Measurements from ENCODE around the gene NRARP. TPM values are rescaled to one million over a fixed set of nuclear protein-coding genes. Genes with fewer than 3 reads are reported as not detected.
A peak's percentile ranks its signal among the peaks of the same experiment; 100 is the strongest.

NRARP gene
- total and polyA plus RNA-seq, 2 of the 13 experiments (the other 11 are each of a cell fraction or from before 2014, with no cell fraction given), result 0.22 to 0.46 TPM

DNA sequence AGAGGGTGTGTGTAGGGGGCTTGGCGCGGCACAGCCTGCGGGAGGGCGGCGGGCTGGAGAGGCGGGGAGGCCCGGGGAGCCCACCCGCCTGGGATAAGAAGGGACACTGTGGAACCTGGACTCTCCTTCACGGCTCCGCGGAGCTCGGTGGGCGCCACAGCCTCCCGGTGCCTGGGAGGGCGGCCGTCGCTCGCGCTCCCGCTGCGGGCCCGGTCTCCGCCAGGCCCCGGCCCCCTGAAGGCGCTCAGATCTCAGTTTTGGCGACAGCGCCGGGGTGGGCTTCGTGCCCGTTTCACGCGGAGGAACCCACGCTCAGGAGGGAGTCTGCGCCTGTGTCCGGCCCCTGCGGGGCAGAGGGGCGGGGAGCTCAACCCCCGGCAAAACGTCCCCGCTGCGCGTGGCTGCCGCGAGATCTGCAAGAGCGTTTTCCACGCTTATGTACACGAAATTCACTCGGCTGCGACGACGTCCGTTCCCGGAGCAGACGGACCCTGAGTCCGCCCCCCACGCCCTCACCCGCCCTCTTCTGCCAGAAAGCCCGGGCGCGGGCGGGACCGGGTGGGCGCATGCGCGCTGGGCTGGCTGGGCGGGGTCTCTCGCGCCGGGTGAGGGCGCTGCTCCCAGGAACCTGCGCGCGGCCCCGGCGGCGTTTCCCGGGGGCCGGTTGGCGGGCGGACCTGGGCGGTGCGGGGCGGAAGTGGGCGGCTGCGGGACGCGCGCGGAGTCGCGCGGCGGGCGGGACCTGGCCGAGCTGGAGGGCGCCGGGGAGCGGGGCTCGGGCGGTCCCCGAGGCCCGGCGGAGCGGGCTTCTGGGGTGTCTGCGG lies 47.2 kb downstream of the NRARP start, which contains the start of gene NELFB (continued):
- TF ChIP-seq, protein P1, sequence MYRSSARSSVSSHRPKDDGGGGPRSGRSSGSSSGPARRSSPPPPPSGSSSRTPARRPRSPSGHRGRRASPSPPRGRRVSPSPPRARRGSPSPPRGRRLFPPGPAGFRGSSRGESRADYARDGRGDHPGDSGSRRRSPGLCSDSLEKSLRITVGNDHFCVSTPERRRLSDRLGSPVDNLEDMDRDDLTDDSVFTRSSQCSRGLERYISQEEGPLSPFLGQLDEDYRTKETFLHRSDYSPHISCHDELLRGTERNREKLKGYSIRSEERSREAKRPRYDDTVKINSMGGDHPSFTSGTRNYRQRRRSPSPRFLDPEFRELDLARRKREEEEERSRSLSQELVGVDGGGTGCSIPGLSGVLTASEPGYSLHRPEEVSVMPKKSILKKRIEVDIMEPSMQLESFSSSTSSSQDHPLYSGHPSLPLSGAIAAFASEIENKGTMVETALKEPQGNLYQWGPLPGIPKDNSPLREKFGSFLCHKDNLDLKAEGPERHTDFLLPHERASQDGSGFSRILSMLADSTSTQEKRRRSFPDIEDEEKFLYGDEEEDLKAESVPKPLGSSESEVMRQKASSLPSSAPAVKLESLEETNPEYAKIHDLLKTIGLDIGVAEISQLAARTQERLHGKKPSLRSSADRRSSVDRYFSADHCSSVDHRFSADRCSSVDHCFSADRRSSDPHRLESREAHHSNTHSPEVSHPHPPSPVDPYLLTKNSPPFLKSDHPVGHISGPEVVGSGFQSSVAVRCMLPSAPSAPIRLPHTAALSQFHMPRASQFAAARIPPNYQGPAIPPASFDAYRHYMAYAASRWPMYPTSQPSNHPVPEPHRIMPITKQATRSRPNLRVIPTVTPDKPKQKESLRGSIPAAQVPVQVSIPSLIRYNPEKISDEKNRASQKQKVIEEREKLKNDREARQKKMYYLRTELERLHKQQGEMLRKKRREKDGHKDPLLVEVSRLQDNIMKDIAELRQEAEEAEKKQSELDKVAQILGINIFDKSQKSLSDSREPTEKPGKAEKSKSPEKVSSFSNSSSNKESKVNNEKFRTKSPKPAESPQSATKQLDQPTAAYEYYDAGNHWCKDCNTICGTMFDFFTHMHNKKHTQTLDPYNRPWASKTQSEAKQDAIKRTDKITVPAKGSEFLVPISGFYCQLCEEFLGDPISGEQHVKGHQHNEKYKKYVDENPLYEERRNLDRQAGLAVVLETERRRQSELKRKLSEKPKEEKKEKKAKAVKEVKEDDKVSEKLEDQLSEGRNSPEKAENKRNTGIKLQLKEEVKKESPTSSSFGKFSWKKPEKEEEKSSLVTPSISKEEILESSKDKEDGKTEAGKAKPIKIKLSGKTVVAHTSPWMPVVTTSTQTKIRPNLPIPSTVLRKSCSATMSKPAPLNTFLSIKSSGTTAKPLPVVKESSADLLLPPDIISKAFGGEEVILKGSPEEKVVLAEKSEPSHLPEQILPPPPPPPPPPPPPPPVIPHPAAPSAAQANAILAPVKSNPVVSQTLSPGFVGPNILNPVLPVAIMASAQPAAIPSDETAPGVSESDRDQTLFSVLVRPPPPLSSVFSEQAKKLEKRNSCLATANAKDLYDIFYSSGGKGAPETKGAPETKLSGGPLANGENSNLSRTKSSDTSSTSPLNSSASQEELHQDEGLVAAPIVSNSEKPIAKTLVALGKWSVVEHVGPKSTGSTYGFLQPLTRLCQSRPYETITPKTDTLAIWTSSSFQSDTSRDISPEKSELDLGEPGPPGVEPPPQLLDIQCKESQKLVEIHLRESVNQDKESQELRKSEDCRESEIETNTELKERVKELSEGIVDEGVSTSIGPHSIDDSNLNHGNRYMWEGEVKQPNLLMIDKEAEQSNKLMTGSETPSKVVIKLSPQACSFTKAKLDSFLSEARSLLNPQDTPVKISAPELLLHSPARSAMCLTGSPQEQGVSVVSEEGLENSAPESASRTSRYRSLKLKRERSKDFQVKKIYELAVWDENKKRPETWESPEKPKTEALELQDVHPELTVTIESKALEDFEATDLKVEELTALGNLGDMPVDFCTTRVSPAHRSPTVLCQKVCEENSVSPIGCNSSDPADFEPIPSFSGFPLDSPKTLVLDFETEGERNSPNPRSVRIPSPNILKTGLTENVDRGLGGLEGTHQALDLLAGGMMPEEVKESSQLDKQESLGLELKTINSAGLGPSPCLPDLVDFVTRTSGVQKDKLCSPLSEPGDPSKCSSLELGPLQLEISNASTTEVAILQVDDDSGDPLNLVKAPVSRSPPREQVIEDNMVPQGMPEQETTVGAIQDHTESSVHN (CRISPR knock-in tag; IDR thresholded peaks at IDR 0.05), result no peak
- peak; percentile 77; the same call in 1 of the 2 replicates for TF ChIP-seq ZNF589 (CRISPR knock-in tag; conservative IDR thresholded peaks at IDR 0.05)
- TF ChIP-seq ZBTB42 (CRISPR knock-in tag; IDR thresholded peaks at IDR 0.05), result 0 out of 2 replicates have a peak, but pooled peaks have one; percentile 21
- TF ChIP-seq MAFG (CRISPR knock-in tag; IDR thresholded peaks at IDR 0.05), result no peak
- TF ChIP-seq RFX1 (IDR thresholded peaks at IDR 0.05), result no peak
- TF ChIP-seq, protein P2, sequence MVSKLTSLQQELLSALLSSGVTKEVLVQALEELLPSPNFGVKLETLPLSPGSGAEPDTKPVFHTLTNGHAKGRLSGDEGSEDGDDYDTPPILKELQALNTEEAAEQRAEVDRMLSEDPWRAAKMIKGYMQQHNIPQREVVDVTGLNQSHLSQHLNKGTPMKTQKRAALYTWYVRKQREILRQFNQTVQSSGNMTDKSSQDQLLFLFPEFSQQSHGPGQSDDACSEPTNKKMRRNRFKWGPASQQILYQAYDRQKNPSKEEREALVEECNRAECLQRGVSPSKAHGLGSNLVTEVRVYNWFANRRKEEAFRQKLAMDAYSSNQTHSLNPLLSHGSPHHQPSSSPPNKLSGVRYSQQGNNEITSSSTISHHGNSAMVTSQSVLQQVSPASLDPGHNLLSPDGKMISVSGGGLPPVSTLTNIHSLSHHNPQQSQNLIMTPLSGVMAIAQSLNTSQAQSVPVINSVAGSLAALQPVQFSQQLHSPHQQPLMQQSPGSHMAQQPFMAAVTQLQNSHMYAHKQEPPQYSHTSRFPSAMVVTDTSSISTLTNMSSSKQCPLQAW (CRISPR knock-in tag; IDR thresholded peaks at IDR 0.05), result no peak
- no peak for TF ChIP-seq HMGA1 (CRISPR knock-in tag; conservative IDR thresholded peaks at IDR 0.05)
- no peak for TF ChIP-seq DNMT1 (CRISPR knock-in tag; IDR thresholded peaks at IDR 0.05)
- TF ChIP-seq, protein P3, sequence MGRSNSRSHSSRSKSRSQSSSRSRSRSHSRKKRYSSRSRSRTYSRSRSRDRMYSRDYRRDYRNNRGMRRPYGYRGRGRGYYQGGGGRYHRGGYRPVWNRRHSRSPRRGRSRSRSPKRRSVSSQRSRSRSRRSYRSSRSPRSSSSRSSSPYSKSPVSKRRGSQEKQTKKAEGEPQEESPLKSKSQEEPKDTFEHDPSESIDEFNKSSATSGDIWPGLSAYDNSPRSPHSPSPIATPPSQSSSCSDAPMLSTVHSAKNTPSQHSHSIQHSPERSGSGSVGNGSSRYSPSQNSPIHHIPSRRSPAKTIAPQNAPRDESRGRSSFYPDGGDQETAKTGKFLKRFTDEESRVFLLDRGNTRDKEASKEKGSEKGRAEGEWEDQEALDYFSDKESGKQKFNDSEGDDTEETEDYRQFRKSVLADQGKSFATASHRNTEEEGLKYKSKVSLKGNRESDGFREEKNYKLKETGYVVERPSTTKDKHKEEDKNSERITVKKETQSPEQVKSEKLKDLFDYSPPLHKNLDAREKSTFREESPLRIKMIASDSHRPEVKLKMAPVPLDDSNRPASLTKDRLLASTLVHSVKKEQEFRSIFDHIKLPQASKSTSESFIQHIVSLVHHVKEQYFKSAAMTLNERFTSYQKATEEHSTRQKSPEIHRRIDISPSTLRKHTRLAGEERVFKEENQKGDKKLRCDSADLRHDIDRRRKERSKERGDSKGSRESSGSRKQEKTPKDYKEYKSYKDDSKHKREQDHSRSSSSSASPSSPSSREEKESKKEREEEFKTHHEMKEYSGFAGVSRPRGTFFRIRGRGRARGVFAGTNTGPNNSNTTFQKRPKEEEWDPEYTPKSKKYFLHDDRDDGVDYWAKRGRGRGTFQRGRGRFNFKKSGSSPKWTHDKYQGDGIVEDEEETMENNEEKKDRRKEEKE (IDR thresholded peaks at IDR 0.05), result no peak
- TF ChIP-seq ZNF850 (CRISPR knock-in tag; conservative IDR thresholded peaks at IDR 0.05), result no peak
- TF ChIP-seq HNRNPK (IDR thresholded peaks at IDR 0.05; ENCODE audit: low read depth, low read length, poor library complexity, severe bottlenecking), result no peak
- no peak for TF ChIP-seq ZNF543 (CRISPR knock-in tag; IDR thresholded peaks at IDR 0.05)
- TF ChIP-seq HNF4G (IDR thresholded peaks at IDR 0.05; ENCODE audit: borderline replicate concordance, low read depth, low read length), result 0 out of 2 replicates have a peak, but pooled peaks have one; percentile 39
- no peak for TF ChIP-seq HNF4G (CRISPR knock-in tag; IDR thresholded peaks at IDR 0.05; ENCODE audit: borderline replicate concordance, low read depth)
- TF ChIP-seq TRIM24 (CRISPR knock-in tag; IDR thresholded peaks at IDR 0.05), result no peak
- TF ChIP-seq ZNF468 (CRISPR knock-in tag; IDR thresholded peaks at IDR 0.05), result no peak
